Vagina (tissue), 2 donors: ENCODE data around the gene CPA3. TPM values are rescaled to one million over a fixed set of nuclear protein-coding genes. Genes with fewer than 3 reads are reported as not detected.

Experiments
- DNase-seq, 2 donors: peaks; one replicate each; pipeline ENCODE4 v3.0.0-alpha.2; 2017; ENCODE audit errors: extremely low spot score in 2 of 2
- H3K27ac ChIP-seq: fragments of 200-600 bp; sonication (generic); one replicate; pipeline ENCODE4 v1.5.1; 2019
- H3K27me3 ChIP-seq: fragments of 200-600 bp; sonication (generic); one replicate; pipeline ENCODE4 v1.5.1; 2019
- H3K36me3 ChIP-seq, 2 donors: fragments of 200-600 bp; sonication (generic); one replicate each; pipeline ENCODE4 v1.5.1; 2017 to 2019
- H3K4me1 ChIP-seq: fragments of 200-600 bp; sonication (generic); one replicate; pipeline ENCODE4 v1.5.1; 2019
- H3K4me3 ChIP-seq, 2 donors: fragments of 200-600 bp; sonication (generic); 1 replicate in 1 of 2; 2 replicates in 1 of 2; pipeline ENCODE4 v1.5.1; 2016 to 2019
- H3K9me3 ChIP-seq: fragments of 200-600 bp; sonication (generic); one replicate; pipeline ENCODE4 v1.5.1; 2019
- CTCF ChIP-seq, 3 experiments: fragments of 450-650 bp in 2 of 3; fragments of 200-600 bp in 1 of 3; sonication (generic) in 1 of 3; IDR thresholded peaks; one replicate each; pipeline ENCODE4 v1.5.1; 2017 to 2019; ENCODE audit warnings: antibody characterized with exemption in 3 of 3, mild to moderate bottlenecking in 2 of 3, moderate library complexity in 2 of 3
- POLR2A ChIP-seq, 2 donors: fragments of 450-650 bp; IDR thresholded peaks; one replicate each; pipeline ENCODE4 v1.6.1; 2017; ENCODE audit warnings: antibody characterized with exemption in 2 of 2, mild to moderate bottlenecking in 2 of 2, moderate library complexity in 2 of 2
- POLR2AphosphoS5 ChIP-seq, 2 donors: sonication (generic); formaldehyde crosslinking; IDR thresholded peaks; one replicate each; pipeline ENCODE4 v1.9.0; 2017; ENCODE audit warnings: antibody characterized with exemption in 2 of 2, mild to moderate bottlenecking in 2 of 2, low read depth in 1 of 2; ENCODE audit not compliant: insufficient read depth in 1 of 2
- intact Hi-C: fragments of 100-400 bp; cut with DNase I; formaldehyde crosslinking; loops from one replicate; pipeline ENCODE4 v1.15.1; 2023
- total RNA-seq: library from RNA; depleted of rRNA; stranded (reverse); fragments of >200 nt; gene quantifications from one replicate; pipeline ENCODE4 v1.2.3, GENCODE V29; 2016

Gene CPA3
- total RNA-seq, 1 donor from 2014 or later = 14.5 TPM

GRCh38 chr3:148829926-148830325, 35.2 kb upstream of the CPA3 start:
- intact Hi-C loops = no loop called here
- no peak for DNase-seq
- Histone ChIP-seq H3K4me1 (no peaks in the 10 kb centered on the region), H3K4me3 (no peak overlapping the region), H3K27ac (no peak overlapping the region), H3K27me3 (no peaks in the 10 kb centered on the region), H3K9me3 (no peaks in the 10 kb centered on the region), H3K36me3 (no peaks in the 10 kb centered on the region)
- TF ChIP-seq POLR2AphosphoS5 (IDR thresholded peaks at IDR 0.05; ENCODE audit: insufficient read depth in 1 of 2, low read depth in 1 of 2) (no peak), CTCF (IDR thresholded peaks at IDR 0.05) (no peak), POLR2A (IDR thresholded peaks at IDR 0.05) (no peak)

- Histone ChIP-seq H3K27me3 (no peaks in the 10 kb centered on the region), H3K4me1 (no peaks in the 10 kb centered on the region), H3K4me3 (no peak overlapping the region), H3K9me3 (no peaks in the 10 kb centered on the region), H3K36me3 (no peaks in the 10 kb centered on the region), H3K27ac (no peak overlapping the region)
- no peak for DNase-seq
- intact Hi-C loops = no loop called here
- TF ChIP-seq POLR2A (IDR thresholded peaks at IDR 0.05) = no peak
- no peak for TF ChIP-seq CTCF (IDR thresholded peaks at IDR 0.05)
- TF ChIP-seq POLR2AphosphoS5 (IDR thresholded peaks at IDR 0.05; ENCODE audit: insufficient read depth in 1 of 2, low read depth in 1 of 2) = no peak
These were observed 31.9 kb upstream of the CPA3 start for GRCh38 chr3:148833223-148833622.

GRCh38 chr3:148839805-148840204, 25.3 kb upstream of the CPA3 start:
- H3K27me3 ChIP-seq = no peaks in the 10 kb centered on the region
- no peaks in the 10 kb centered on the region for H3K36me3 ChIP-seq
- no peak overlapping the region for H3K4me3 ChIP-seq
- DNase-seq = no peak
- intact Hi-C loops = no loop called here
- H3K9me3 ChIP-seq = no peaks in the 10 kb centered on the region
- H3K27ac ChIP-seq = no peak overlapping the region
- H3K4me1 ChIP-seq = no peaks in the 10 kb centered on the region
- TF ChIP-seq POLR2AphosphoS5 (IDR thresholded peaks at IDR 0.05; ENCODE audit: insufficient read depth in 1 of 2, low read depth in 1 of 2) = no peak
- no peak for TF ChIP-seq CTCF (IDR thresholded peaks at IDR 0.05)
- no peak for TF ChIP-seq POLR2A (IDR thresholded peaks at IDR 0.05)

- intact Hi-C loops = no loop called here
- no peak for DNase-seq
These were observed 24.6 kb upstream of the CPA3 start for GRCh38 chr3:148840451-148840850.

More at GRCh38 chr3:148840451-148840850, 24.6 kb upstream of the CPA3 start:
- H3K4me3 ChIP-seq = no peak overlapping the region
- H3K4me1 ChIP-seq = no peaks in the 10 kb centered on the region
- TF ChIP-seq CTCF (IDR thresholded peaks at IDR 0.05) (no peak), POLR2AphosphoS5 (IDR thresholded peaks at IDR 0.05; ENCODE audit: insufficient read depth in 1 of 2, low read depth in 1 of 2) (no peak), POLR2A (IDR thresholded peaks at IDR 0.05) (no peak)
- H3K27ac ChIP-seq = no peak overlapping the region
- H3K36me3 ChIP-seq = no peaks in the 10 kb centered on the region
- H3K9me3 ChIP-seq = no peaks in the 10 kb centered on the region
- H3K27me3 ChIP-seq = no peaks in the 10 kb centered on the region
